ENCODE measurements around the gene PDZD2.

The PDZD2 gene

GRCh38 chr5:31750215-31750614, 111.3 kb downstream of the PDZD2 start:
- H2AFZ ChIP-seq: no peak overlapping the region
- no peaks in the 10 kb centered on the region for H3K36me3 ChIP-seq (ENCODE audit: control insufficient read depth, insufficient read depth, low read length)
- no peak for TF ChIP-seq CTCF (IDR thresholded peaks at IDR 0.05)
- no peaks in the 10 kb centered on the region for H3K9me3 ChIP-seq (ENCODE audit: control insufficient read depth, low read length)
- H3K4me1 ChIP-seq: no peaks in the 10 kb centered on the region
- H3K4me2 ChIP-seq (ENCODE audit: low read length): no peak overlapping the region
- no peaks in the 10 kb centered on the region for H3K27me3 ChIP-seq (ENCODE audit: control insufficient read depth, insufficient read depth, low read length)
- no peaks in the 10 kb centered on the region for H3K79me2 ChIP-seq
- no peak overlapping the region for H3K9ac ChIP-seq
- H3K27ac ChIP-seq: no peak overlapping the region
- no peak overlapping the region for H3K4me3 ChIP-seq (ENCODE audit: low read depth, low read length)

GRCh38 chr5:31751610-31752009, 112.7 kb downstream of the PDZD2 start:
- Histone ChIP-seq H2AFZ (no peak overlapping the region), H3K9me3 (ENCODE audit: control insufficient read depth, low read length) (no peaks in the 10 kb centered on the region), H3K27ac (no peak overlapping the region), H3K79me2 (no peaks in the 10 kb centered on the region), H3K4me3 (ENCODE audit: low read depth, low read length) (no peak overlapping the region), H3K4me1 (no peaks in the 10 kb centered on the region), H3K4me2 (ENCODE audit: low read length) (no peak overlapping the region), H3K9ac (no peak overlapping the region), H3K36me3 (ENCODE audit: control insufficient read depth, insufficient read depth, low read length) (no peaks in the 10 kb centered on the region), H3K27me3 (ENCODE audit: control insufficient read depth, insufficient read depth, low read length) (no peaks in the 10 kb centered on the region)
- no peak for TF ChIP-seq CTCF (IDR thresholded peaks at IDR 0.05)

GRCh38 chr5:31753700-31754357, 114.9 kb downstream of the PDZD2 start:
- no peak overlapping the region for H3K4me3 ChIP-seq (ENCODE audit: low read depth, low read length)
- no peak overlapping the region for H2AFZ ChIP-seq
- H3K36me3 ChIP-seq (ENCODE audit: control insufficient read depth, insufficient read depth, low read length): no peaks in the 10 kb centered on the region
- H3K9me3 ChIP-seq (ENCODE audit: control insufficient read depth, low read length): no peaks in the 10 kb centered on the region
- no peaks in the 10 kb centered on the region for H3K79me2 ChIP-seq
- no peak overlapping the region for H3K4me2 ChIP-seq (ENCODE audit: low read length)
- no peak for TF ChIP-seq CTCF (IDR thresholded peaks at IDR 0.05)
- H3K27ac ChIP-seq: no peak overlapping the region
- H3K9ac ChIP-seq: no peak overlapping the region
- no peaks in the 10 kb centered on the region for H3K4me1 ChIP-seq
- no peaks in the 10 kb centered on the region for H3K27me3 ChIP-seq (ENCODE audit: control insufficient read depth, insufficient read depth, low read length)

GRCh38 chr5:31754358-31754704, 115.4 kb downstream of the PDZD2 start:
- H3K27ac ChIP-seq: no peak overlapping the region
- H3K79me2 ChIP-seq: no peaks in the 10 kb centered on the region
- TF ChIP-seq CTCF (IDR thresholded peaks at IDR 0.05): no peak

More at GRCh38 chr5:31754358-31754704, 115.4 kb downstream of the PDZD2 start:
- Histone ChIP-seq H3K36me3 (ENCODE audit: control insufficient read depth, insufficient read depth, low read length) (no peaks in the 10 kb centered on the region), H3K9me3 (ENCODE audit: control insufficient read depth, low read length) (no peaks in the 10 kb centered on the region), H3K4me3 (ENCODE audit: low read depth, low read length) (no peak overlapping the region), H3K4me1 (no peaks in the 10 kb centered on the region), H2AFZ (no peak overlapping the region), H3K9ac (no peak overlapping the region), H3K27me3 (ENCODE audit: control insufficient read depth, insufficient read depth, low read length) (no peaks in the 10 kb centered on the region), H3K4me2 (ENCODE audit: low read length) (no peak overlapping the region)
